Measurements from ENCODE around the gene FBLN1.
A peak's percentile ranks its signal among the peaks of the same experiment; 100 is the strongest.
"Not testable (repeated sequence)": the region's sequence is repeated elsewhere in the genome, so short reads cannot be mapped to it uniquely, and the experiment has no call there.

Gene FBLN1

DNA sequence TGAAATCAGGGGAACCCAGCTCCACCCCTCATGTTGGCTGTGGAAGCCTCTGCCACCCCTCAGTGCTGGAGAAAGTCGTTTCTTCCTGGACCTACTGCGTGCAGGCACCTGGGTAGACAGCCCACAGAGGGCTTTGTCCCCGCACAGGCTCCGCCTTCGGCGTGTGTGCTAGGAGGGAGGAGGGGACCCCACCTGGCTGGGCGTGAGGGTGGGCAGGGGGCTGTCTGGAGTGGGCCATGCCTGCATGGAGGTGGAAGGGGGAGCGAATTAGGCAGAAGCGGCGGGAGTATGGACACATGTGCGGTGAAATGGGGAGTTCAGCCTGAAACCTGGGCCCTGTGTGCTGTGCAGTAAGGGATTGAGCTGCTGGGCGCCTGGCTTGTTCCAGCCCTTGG lies 49.3 kb downstream of the FBLN1 start:
- TF ChIP-seq, protein P1, sequence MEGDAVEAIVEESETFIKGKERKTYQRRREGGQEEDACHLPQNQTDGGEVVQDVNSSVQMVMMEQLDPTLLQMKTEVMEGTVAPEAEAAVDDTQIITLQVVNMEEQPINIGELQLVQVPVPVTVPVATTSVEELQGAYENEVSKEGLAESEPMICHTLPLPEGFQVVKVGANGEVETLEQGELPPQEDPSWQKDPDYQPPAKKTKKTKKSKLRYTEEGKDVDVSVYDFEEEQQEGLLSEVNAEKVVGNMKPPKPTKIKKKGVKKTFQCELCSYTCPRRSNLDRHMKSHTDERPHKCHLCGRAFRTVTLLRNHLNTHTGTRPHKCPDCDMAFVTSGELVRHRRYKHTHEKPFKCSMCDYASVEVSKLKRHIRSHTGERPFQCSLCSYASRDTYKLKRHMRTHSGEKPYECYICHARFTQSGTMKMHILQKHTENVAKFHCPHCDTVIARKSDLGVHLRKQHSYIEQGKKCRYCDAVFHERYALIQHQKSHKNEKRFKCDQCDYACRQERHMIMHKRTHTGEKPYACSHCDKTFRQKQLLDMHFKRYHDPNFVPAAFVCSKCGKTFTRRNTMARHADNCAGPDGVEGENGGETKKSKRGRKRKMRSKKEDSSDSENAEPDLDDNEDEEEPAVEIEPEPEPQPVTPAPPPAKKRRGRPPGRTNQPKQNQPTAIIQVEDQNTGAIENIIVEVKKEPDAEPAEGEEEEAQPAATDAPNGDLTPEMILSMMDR (IDR thresholded peaks at IDR 0.05; ENCODE audit: insufficient read depth, missing control alignments), result no peak
- DNase-seq (ENCODE audit: insufficient read length, low spot score) (no peak), FAIRE-seq (no peak)

DNA sequence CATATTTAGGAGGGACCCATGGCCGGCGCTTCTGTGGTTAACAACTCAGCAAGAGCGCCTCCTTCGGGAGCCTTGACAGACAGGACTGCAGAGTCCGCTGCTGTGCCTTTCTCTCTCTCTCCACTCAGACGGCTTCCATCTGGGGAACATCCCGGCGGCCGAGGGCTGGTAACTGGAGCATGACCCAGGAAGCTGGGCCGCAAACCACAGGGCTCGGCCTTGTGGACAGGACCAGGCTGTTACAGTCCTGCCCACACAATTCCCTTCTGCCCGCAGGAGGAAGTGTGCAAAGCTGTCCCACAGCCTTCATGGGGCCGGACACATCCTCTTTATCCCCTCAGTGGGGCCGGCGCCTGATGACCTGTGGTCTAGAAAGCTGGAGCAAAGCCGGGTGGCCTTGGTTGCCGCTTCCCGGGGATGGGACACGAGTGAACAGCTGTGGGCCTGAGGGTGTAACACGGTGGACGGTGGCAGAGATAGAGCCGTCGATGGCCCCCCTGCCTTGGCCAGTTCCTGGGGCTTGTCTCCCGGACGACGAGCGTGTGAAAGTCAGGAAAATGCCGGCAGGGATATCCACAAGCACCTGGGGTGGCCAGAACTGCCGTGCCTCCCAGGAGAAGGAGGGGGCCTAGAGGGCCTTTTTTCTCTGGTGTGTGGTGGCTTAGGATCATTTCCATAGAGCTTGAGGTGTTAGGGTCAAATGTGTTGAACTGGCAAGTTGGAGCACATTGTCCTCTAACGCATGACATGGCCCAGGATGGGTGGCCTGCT lies 50.1 kb downstream of the FBLN1 start:
- DNase-seq (ENCODE audit: insufficient read length, low spot score) (no peak), FAIRE-seq (no peak)
- TF ChIP-seq, protein P1 (IDR thresholded peaks at IDR 0.05; ENCODE audit: insufficient read depth, missing control alignments), result no peak

DNA sequence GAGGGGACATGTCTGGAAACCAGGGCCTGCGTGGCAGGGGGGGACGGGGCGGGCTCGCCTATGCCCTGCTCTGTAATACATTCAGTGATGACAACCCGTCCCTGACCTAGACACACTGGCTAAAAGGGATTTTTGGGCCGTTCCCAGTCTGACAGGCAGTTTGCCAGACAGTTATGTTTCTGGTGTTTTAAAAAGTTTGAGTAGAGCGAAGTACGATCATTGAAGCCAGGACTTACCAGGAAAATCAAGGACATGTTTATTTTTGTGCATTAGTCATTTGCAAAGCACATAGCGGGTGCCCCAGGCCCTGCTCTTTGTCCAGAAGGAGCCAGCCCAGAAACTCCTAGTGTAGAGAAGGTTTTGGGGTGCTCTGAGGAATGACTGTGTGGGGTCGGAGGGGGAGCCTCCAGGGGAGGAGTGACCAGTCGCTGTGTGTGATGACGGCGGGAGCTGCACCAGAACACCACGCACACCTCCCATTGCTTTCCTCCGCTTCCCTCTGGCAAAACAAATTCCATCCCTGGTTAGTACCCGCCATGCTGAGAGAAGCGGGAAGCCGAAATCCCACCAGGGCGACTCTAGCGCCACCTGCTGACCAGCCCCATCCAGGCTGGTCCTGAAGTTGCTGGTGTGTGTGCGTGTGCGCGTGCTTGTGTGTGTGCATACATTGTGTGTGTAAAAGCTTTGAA lies 50.8 kb downstream of the FBLN1 start:
- FAIRE-seq, result no peak
- TF ChIP-seq, protein P1 (IDR thresholded peaks at IDR 0.05; ENCODE audit: insufficient read depth, missing control alignments), result peak; percentile 91
- DNase-seq (ENCODE audit: insufficient read length, low spot score), result peak; percentile 77

DNA sequence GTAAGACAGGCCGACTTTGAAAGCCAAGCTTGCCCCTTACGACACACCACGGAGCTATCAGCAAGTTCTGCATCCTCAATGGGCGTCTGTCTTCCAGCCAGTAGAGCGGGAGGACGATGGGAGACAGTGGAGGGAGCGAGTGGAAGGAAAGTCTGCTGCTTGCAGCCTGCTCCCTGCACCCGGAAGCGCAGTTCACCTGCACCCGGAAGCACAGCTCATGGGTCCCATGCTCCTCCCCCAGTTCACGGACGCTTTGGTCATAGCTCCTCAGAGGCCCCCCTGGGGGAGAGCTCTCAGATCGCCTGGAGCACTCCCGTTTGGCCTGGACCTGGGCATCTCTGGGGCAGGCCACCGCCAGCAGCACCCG lies 51.3 kb downstream of the FBLN1 start:
- TF ChIP-seq, protein P1 (IDR thresholded peaks at IDR 0.05; ENCODE audit: insufficient read depth, missing control alignments), result no peak
- FAIRE-seq, result no peak
- DNase-seq (ENCODE audit: insufficient read length, low spot score), result no peak

GRCh38 chr22:45554861-45555260 lies 52.2 kb downstream of the FBLN1 start:
- FAIRE-seq, result no peak
- TF ChIP-seq, protein P1 (IDR thresholded peaks at IDR 0.05; ENCODE audit: insufficient read depth, missing control alignments), result no peak
- no peak for DNase-seq (ENCODE audit: insufficient read length, low spot score)

DNA sequence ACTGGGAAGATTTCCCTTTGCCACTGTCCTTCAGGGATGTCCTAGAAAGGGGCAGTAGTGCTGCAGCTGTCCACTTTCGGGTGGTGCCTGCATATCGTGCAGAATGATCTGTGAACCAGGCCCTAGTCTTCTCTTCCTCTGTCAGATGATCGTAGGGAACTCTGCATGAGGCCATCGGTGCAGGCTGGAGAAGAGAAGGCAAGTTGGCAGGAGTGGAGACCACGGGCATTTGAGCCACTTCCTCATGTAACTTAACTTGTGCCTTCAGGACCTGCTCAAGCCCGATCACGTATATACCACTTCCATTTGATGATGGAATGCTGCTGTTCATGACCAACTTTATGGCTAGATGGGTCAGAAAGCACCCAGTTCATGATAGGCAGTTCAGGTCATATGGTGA lies 55.2 kb downstream of the FBLN1 start:
- not testable (repeated sequence) for FAIRE-seq; DNase-seq (ENCODE audit: insufficient read length, low spot score)

GRCh38 chr22:45560092-45560491 lies 57.4 kb downstream of the FBLN1 start:
- not testable (repeated sequence) for FAIRE-seq; DNase-seq (ENCODE audit: insufficient read length, low spot score)

GRCh38 chr22:45560761-45561160 lies 58.1 kb downstream of the FBLN1 start:
- DNase-seq (ENCODE audit: insufficient read length, low spot score); FAIRE-seq: not testable (repeated sequence)
